GM12873 (cell line): ENCODE data around the gene OR2W1.

ENCODE experiments used
- CTCF ChIP-seq: IDR thresholded peaks from 2 replicates; pipeline ENCODE4 v1.5.1; 2012; ENCODE audit warnings: low read depth, mild to moderate bottlenecking, moderate library complexity, low read length, control low read depth; ENCODE audit not compliant: insufficient read depth; ENCODE audit errors: missing control alignments

OR2W1 gene

GRCh38 chr6:28996844-28997510 lies 48.0 kb downstream of the OR2W1 start:
- TF ChIP-seq CTCF, result no peak

GRCh38 chr6:28995093-28995650 lies 49.8 kb downstream of the OR2W1 start:
- no peak for TF ChIP-seq CTCF
